GM23338 (cell line): ENCODE measurements around the gene TEN1. TPM values are rescaled to one million over a fixed set of nuclear protein-coding genes. Genes with fewer than 3 reads are reported as not detected.

Source experiments
- ATAC-seq: fragments of 200-7000 bp; cut with Tn5 transposase; 3 replicates; pipeline ENCODE4 v1.9.1; 2020
- DNase-seq: peaks from one replicate; pipeline ENCODE4 v3.0.0-alpha.2; 2015; ENCODE audit warnings: low spot score
- H2AFZ ChIP-seq: fragments of 200-600 bp; sonication (generic); 2 replicates; pipeline ENCODE4 v1.8.0; 2016; ENCODE audit warnings: antibody characterized with exemption, mild to moderate bottlenecking, moderate library complexity
- H3F3A ChIP-seq: fragments of 200-600 bp; sonication (generic); replicated peaks from 2 replicates; pipeline ENCODE4 v1.8.0; 2017; ENCODE audit warnings: antibody characterized with exemption, mixed run types, low read depth
- H3K27ac ChIP-seq: fragments of 200-600 bp; sonication (generic); 2 replicates; pipeline ENCODE4 v1.6.1; 2016; ENCODE audit warnings: low read depth
- H3K27me3 ChIP-seq: fragments of 200-600 bp; sonication (generic); 2 replicates; pipeline ENCODE4 v1.8.0; 2016; ENCODE audit warnings: mild to moderate bottlenecking, mixed run types, moderate library complexity; ENCODE audit not compliant: insufficient read depth
- H3K36me3 ChIP-seq: fragments of 200-600 bp; sonication (generic); 2 replicates; pipeline ENCODE4 v1.8.0; 2016; ENCODE audit warnings: mild to moderate bottlenecking; ENCODE audit not compliant: insufficient read depth
- H3K4me1 ChIP-seq: fragments of 200-600 bp; sonication (generic); 2 replicates; pipeline ENCODE4 v1.8.0; 2016; ENCODE audit warnings: mild to moderate bottlenecking, moderate library complexity; ENCODE audit not compliant: insufficient read depth
- H3K4me2 ChIP-seq: fragments of 200-600 bp; sonication (generic); 2 replicates; pipeline ENCODE4 v1.7.1; 2017; ENCODE audit warnings: mixed run types
- H3K4me3 ChIP-seq: fragments of 200-600 bp; sonication (generic); 2 replicates; pipeline ENCODE4 v1.6.1; 2016; ENCODE audit warnings: mixed run types
- H3K79me2 ChIP-seq: fragments of 200-600 bp; sonication (generic); replicated peaks from 2 replicates; pipeline ENCODE4 v1.8.0; 2017; ENCODE audit warnings: mild to moderate bottlenecking; ENCODE audit not compliant: insufficient read depth
- H3K9me2 ChIP-seq: fragments of 200-600 bp; sonication (generic); 2 replicates; pipeline ENCODE4 v1.8.0; 2017; ENCODE audit not compliant: insufficient read depth
- H4K20me1 ChIP-seq: fragments of 200-600 bp; sonication (generic); replicated peaks from 2 replicates; pipeline ENCODE4 v1.8.0; 2017; ENCODE audit warnings: mild to moderate bottlenecking; ENCODE audit not compliant: insufficient read depth
- H3K27ac Mint-ChIP-seq: 2 replicates; pipeline ENCODE4 v1.8.0; 2020; ENCODE audit warnings: inconsistent platforms, mild to moderate bottlenecking, moderate library complexity, mixed read lengths
- H3K27me3 Mint-ChIP-seq: 3 replicates; pipeline ENCODE4 v1.8.0; 2022; ENCODE audit warnings: low read depth, mild to moderate bottlenecking, moderate library complexity, mixed read lengths, inconsistent platforms; ENCODE audit not compliant: insufficient read depth, poor library complexity
- H3K36me3 Mint-ChIP-seq: 3 replicates; pipeline ENCODE4 v1.8.0; 2021; ENCODE audit warnings: low read depth, mild to moderate bottlenecking, inconsistent platforms, moderate library complexity, mixed read lengths
- H3K4me1 Mint-ChIP-seq: 3 replicates; pipeline ENCODE4 v1.8.0; 2020; ENCODE audit warnings: mild to moderate bottlenecking, inconsistent platforms, mixed read lengths
- H3K4me3 Mint-ChIP-seq: 3 replicates; pipeline ENCODE4 v1.8.0; 2021; ENCODE audit warnings: moderate library complexity, mild to moderate bottlenecking, inconsistent platforms, mixed read lengths
- H3K9me3 Mint-ChIP-seq: 3 replicates; pipeline ENCODE4 v1.8.0; 2020; ENCODE audit warnings: moderate library complexity, mild to moderate bottlenecking, inconsistent platforms, mixed read lengths
- CREB1 ChIP-seq: fragments of 250-450 bp; sonication (Bioruptor Pico); IDR thresholded peaks from 2 replicates; pipeline ENCODE4 v1.5.0; 2020; ENCODE audit warnings: low read depth, mild to moderate bottlenecking, moderate library complexity
- CTCF ChIP-seq, 2 experiments: fragments of 200-600 bp in 1 of 2; sonication (generic) in 1 of 2; conservative IDR thresholded peaks; 2 replicates each; pipeline versions ENCODE4 v1.5.1 to v1.6.1; 2016 to 2017; ENCODE audit warnings: antibody characterized with exemption in 2 of 2, low read depth in 2 of 2, mild to moderate bottlenecking in 2 of 2, moderate library complexity in 1 of 2
- ETS1 ChIP-seq: IDR thresholded peaks from 2 replicates; pipeline ENCODE4 v1.6.1; 2016; ENCODE audit warnings: antibody characterized with exemption
- EZH2 ChIP-seq: fragments of 200-600 bp; sonication (generic); IDR thresholded peaks from one replicate; pipeline ENCODE4 v1.8.0; 2017; ENCODE audit warnings: antibody characterized with exemption, mild to moderate bottlenecking, low read depth; ENCODE audit not compliant: unreplicated experiment
- EZH2phosphoT487 ChIP-seq: fragments of 200-600 bp; sonication (generic); IDR thresholded peaks from one replicate; pipeline ENCODE4 v1.8.1; 2018; ENCODE audit warnings: antibody characterized with exemption; ENCODE audit not compliant: unreplicated experiment
- JUNB ChIP-seq: IDR thresholded peaks from one replicate; pipeline ENCODE4 v1.6.1; 2016; ENCODE audit warnings: antibody characterized with exemption; ENCODE audit not compliant: unreplicated experiment
- NANOG ChIP-seq: IDR thresholded peaks from 2 replicates; pipeline ENCODE4 v1.6.1; 2016; ENCODE audit warnings: antibody characterized with exemption, borderline replicate concordance
- POLR2AphosphoS5 ChIP-seq: IDR thresholded peaks from 2 replicates; pipeline ENCODE4 v1.6.1; 2016; ENCODE audit warnings: antibody characterized with exemption, low read depth
- REST ChIP-seq: IDR thresholded peaks from one replicate; pipeline ENCODE4 v1.6.1; 2018; ENCODE audit warnings: antibody characterized with exemption; ENCODE audit not compliant: unreplicated experiment
- STAT1 ChIP-seq: IDR thresholded peaks from one replicate; pipeline ENCODE4 v1.6.1; 2016; ENCODE audit warnings: antibody characterized with exemption; ENCODE audit not compliant: unreplicated experiment
- ZNF114 ChIP-seq: fragments of 250-450 bp; sonication (Bioruptor Pico); IDR thresholded peaks from 2 replicates; pipeline ENCODE4 v1.5.0; 2020; ENCODE audit warnings: mild to moderate bottlenecking, moderate library complexity
- ZNF331 ChIP-seq: fragments of 250-450 bp; sonication (Bioruptor Pico); IDR thresholded peaks from 2 replicates; pipeline ENCODE4 v1.5.0; 2020; ENCODE audit warnings: low read depth, mild to moderate bottlenecking, moderate library complexity
- ZNF462 ChIP-seq: fragments of 250-450 bp; sonication (Bioruptor Pico); IDR thresholded peaks from 2 replicates; pipeline ENCODE4 v1.5.0; 2020; ENCODE audit warnings: mild to moderate bottlenecking, moderate library complexity
- polyA plus RNA-seq: library from polyadenylated mRNA; unstranded; fragments of >200 nt; fragmentation: Nextera tagmentation; extraction: Ambion mirVana; gene quantifications from 2 replicates; pipeline ENCODE4 v1.2.1, GENCODE V29; 2016
- total RNA-seq: library from RNA; depleted of rRNA; stranded (reverse); fragments of >200 nt; shearing (Covaris generic); gene quantifications from 2 replicates; pipeline ENCODE4 v1.2.3, GENCODE V29; 2014

Gene TEN1
- total and polyA plus RNA-seq, 2 experiments from 2014 or later = 11.3 to 14.1 TPM

GRCh38 chr17:76017481-76018339, 38.7 kb downstream of the TEN1 start:
- no peak overlapping the region for H3K4me3 Mint-ChIP-seq
- no peak for TF ChIP-seq JUNB
- TF ChIP-seq REST = no peak
- TF ChIP-seq ZNF331 (CRISPR knock-in tag) = no peak
- TF ChIP-seq STAT1 = no peak
- TF ChIP-seq EZH2phosphoT487 = no peak
- no peak for TF ChIP-seq CREB1 (CRISPR knock-in tag)
- TF ChIP-seq ETS1 = no peak
- no peak for TF ChIP-seq POLR2AphosphoS5
- no peak for TF ChIP-seq ZNF462
- TF ChIP-seq EZH2 = no peak
- TF ChIP-seq NANOG = no peak
- no peak for TF ChIP-seq ZNF114 (CRISPR knock-in tag)
- no peak for TF ChIP-seq CTCF (conservative IDR thresholded peaks at IDR 0.05; ENCODE audit: low read depth in 2 of 2)
- ATAC-seq (no peak), DNase-seq (no peak)
- H3K9me2 ChIP-seq = no peaks in the 10 kb centered on the region
- H3K4me1 Mint-ChIP-seq = peaks cover 3% of the 10 kb centered on the region; the same call in 2 of the 3 replicates
- H3K4me3 ChIP-seq = no peak overlapping the region
- H3K9me3 Mint-ChIP-seq = no peaks in the 10 kb centered on the region
- no peaks in the 10 kb centered on the region for H3K36me3 Mint-ChIP-seq
- no peaks in the 10 kb centered on the region for H3K4me1 ChIP-seq
- 0 out of 2 replicates have a peak, but pooled peaks cover 6% of the 10 kb centered on the region for H3F3A ChIP-seq
- H3K27ac ChIP-seq = no peak overlapping the region
- H3K4me2 ChIP-seq = no peak overlapping the region
- no peaks in the 10 kb centered on the region for H3K36me3 ChIP-seq
- no peak overlapping the region for H2AFZ ChIP-seq
- H3K27me3 Mint-ChIP-seq = peaks cover 7% of the 10 kb centered on the region
- H3K27me3 ChIP-seq = no peaks in the 10 kb centered on the region
- H4K20me1 ChIP-seq = no peaks in the 10 kb centered on the region
- H3K79me2 ChIP-seq = no peaks in the 10 kb centered on the region
- H3K27ac Mint-ChIP-seq = no peak overlapping the region
